ENCODE results near the gene CYP4F12.

- TF ChIP-seq ZNF24 (IDR thresholded peaks at IDR 0.05) (no peak), SIN3A (IDR thresholded peaks at IDR 0.05; ENCODE audit: low read depth, low read length) (no peak), SUPT20H (IDR thresholded peaks at IDR 0.05; ENCODE audit: borderline replicate concordance, control insufficient read depth, low read depth, low read length) (no peak), SPI1 (IDR thresholded peaks at IDR 0.05; ENCODE audit: borderline replicate concordance, insufficient read depth, low read depth, low read length) (no peak), TAF1 (IDR thresholded peaks at IDR 0.05; ENCODE audit: borderline replicate concordance, low read depth, low read length) (no peak), BACH1 (IDR thresholded peaks at IDR 0.05; ENCODE audit: borderline replicate concordance) (no peak)
- TF ChIP-seq, protein P1, sequence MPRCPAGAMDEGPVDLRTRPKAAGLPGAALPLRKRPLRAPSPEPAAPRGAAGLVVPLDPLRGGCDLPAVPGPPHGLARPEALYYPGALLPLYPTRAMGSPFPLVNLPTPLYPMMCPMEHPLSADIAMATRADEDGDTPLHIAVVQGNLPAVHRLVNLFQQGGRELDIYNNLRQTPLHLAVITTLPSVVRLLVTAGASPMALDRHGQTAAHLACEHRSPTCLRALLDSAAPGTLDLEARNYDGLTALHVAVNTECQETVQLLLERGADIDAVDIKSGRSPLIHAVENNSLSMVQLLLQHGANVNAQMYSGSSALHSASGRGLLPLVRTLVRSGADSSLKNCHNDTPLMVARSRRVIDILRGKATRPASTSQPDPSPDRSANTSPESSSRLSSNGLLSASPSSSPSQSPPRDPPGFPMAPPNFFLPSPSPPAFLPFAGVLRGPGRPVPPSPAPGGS (IDR thresholded peaks at IDR 0.05; ENCODE audit: borderline replicate concordance, insufficient read depth, low read depth, low read length, poor library complexity, severe bottlenecking) = no peak
These were observed 3.0 kb upstream of the CYP4F12 start for GRCh38 chr19:15669891-15670290.

Measured in GM12878 (cell line).